Sigmoid colon (tissue), 7 donors: ENCODE results near the gene PPFIBP1. TPM values are rescaled to one million over a fixed set of nuclear protein-coding genes. Genes with fewer than 3 reads are reported as not detected.
"Not testable (repeated sequence)": the region's sequence is repeated elsewhere in the genome, so short reads cannot be mapped to it uniquely, and the experiment has no call there.

Experiments
- DNase-seq: peaks from one replicate; pipeline ENCODE4 v3.0.0-alpha.2; 2019
- H3K27ac ChIP-seq, 4 donors: fragments of 200-600 bp; sonication (generic); one replicate each; pipeline ENCODE4 v1.5.1; 2016 to 2019; ENCODE audit warnings: mild to moderate bottlenecking in 1 of 4
- H3K27me3 ChIP-seq, 3 donors: fragments of 200-600 bp; sonication (generic); one replicate each; pipeline ENCODE4 v1.5.1; 2019; ENCODE audit warnings: mild to moderate bottlenecking in 1 of 3
- H3K36me3 ChIP-seq, 4 donors: fragments of 200-600 bp; sonication (generic); one replicate each; pipeline ENCODE4 v1.5.1; 2016 to 2019
- H3K4me1 ChIP-seq, 4 donors: fragments of 200-600 bp; sonication (generic); one replicate each; pipeline ENCODE4 v1.5.1; 2017 to 2019
- H3K4me3 ChIP-seq, 4 donors: fragments of 200-600 bp; sonication (generic); one replicate each; pipeline ENCODE4 v1.5.1; 2017 to 2019; ENCODE audit warnings: mild to moderate bottlenecking in 2 of 4, moderate library complexity in 1 of 4
- H3K9me3 ChIP-seq, 4 donors: fragments of 200-600 bp in 3 of 4; sonication (generic) in 3 of 4; one replicate each; pipeline versions ENCODE4 v1.5.1 to v1.6.1; 2013 to 2019
- EP300 ChIP-seq, 4 donors: sonication (generic); formaldehyde crosslinking; IDR thresholded peaks; one replicate each; pipeline ENCODE4 v1.6.1; 2017; ENCODE audit warnings: antibody characterized with exemption in 4 of 4
- POLR2A ChIP-seq, 2 donors: fragments of 450-650 bp; IDR thresholded peaks; one replicate each; pipeline ENCODE4 v1.6.1; 2016; ENCODE audit warnings: antibody characterized with exemption in 2 of 2, mild to moderate bottlenecking in 2 of 2, moderate library complexity in 2 of 2
- POLR2AphosphoS5 ChIP-seq, 4 donors: sonication (generic); formaldehyde crosslinking; IDR thresholded peaks; one replicate each; pipeline ENCODE4 v1.6.1; 2017; ENCODE audit warnings: antibody characterized with exemption in 4 of 4
- WGBS, 2 donors: extraction: QIAGEN DNeasy Blood & Tissue Kit; methylation state at CpG; one replicate each; pipeline ENCODE4 v1.1.7; 2013; 5-methylcytosine and 5-hydroxymethylcytosine counted together
- intact Hi-C: fragments of 100-400 bp; cut with DNase I; formaldehyde crosslinking; loops from one replicate; pipeline ENCODE4 v1.15.1; 2023
- polyA plus RNA-seq, 3 donors: library from polyadenylated mRNA; stranded (reverse); fragments of 200-250 nt; gene quantifications; one replicate each; pipeline ENCODE4 v1.2.3, GENCODE V29; 2013
- total RNA-seq, 4 donors: library from RNA; depleted of rRNA; stranded (reverse); fragments of >200 nt; gene quantifications; one replicate each; pipeline ENCODE4 v1.1.0, GENCODE V29; 2016
- TF ChIP-seq, protein P1 (sequence below), 4 experiments: fragments of 450-650 bp in 3 of 4; fragments of 200-600 bp in 1 of 4; IDR thresholded peaks; one replicate each; pipeline ENCODE4 v1.5.1; 2016 to 2019; ENCODE audit warnings: antibody characterized with exemption in 4 of 4, mild to moderate bottlenecking in 3 of 4, moderate library complexity in 2 of 4
- donor health status: healthy with polysubstance abuse.
- donor health status: Bipolar disorder and iron deficiency.
- donor health status: healthy.

Gene PPFIBP1
- total and polyA plus RNA-seq, 7 donors: 5.5 to 101 (median 65.3) TPM

DNA sequence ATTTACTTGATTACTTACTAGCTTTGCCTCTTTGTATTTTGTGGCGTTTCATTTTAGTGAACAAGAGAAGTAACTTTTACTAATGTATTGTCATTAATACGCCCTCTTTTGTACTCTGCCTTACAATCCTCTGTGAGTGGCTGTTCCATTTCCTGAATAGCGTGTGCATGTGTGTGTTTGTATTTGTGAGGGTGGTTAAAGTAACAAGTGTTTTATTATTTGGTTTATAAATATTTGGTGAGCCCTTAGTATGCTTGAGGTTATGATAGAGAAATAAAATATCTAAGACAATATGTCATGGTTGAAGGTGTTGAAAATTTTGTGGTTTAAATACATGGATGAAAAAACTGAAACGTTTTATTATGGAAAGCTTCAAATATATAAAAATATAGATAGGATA is 100.6 kb downstream of the PPFIBP1 start:
- Histone ChIP-seq H3K4me3 (no peak overlapping the region), H3K27ac (no peak overlapping the region), H3K4me1 (peaks cover 0 to 27% (median 8%) of the 10 kb centered on the region in 4 donors), H3K9me3 (no peaks in the 10 kb centered on the region), H3K36me3 (no peaks in the 10 kb centered on the region), H3K27me3 (no peaks in the 10 kb centered on the region)
- TF ChIP-seq POLR2A (IDR thresholded peaks at IDR 0.05): no peak
- no peak for TF ChIP-seq EP300 (IDR thresholded peaks at IDR 0.05)
- no peak for TF ChIP-seq POLR2AphosphoS5 (IDR thresholded peaks at IDR 0.05)
- TF ChIP-seq, protein P1, sequence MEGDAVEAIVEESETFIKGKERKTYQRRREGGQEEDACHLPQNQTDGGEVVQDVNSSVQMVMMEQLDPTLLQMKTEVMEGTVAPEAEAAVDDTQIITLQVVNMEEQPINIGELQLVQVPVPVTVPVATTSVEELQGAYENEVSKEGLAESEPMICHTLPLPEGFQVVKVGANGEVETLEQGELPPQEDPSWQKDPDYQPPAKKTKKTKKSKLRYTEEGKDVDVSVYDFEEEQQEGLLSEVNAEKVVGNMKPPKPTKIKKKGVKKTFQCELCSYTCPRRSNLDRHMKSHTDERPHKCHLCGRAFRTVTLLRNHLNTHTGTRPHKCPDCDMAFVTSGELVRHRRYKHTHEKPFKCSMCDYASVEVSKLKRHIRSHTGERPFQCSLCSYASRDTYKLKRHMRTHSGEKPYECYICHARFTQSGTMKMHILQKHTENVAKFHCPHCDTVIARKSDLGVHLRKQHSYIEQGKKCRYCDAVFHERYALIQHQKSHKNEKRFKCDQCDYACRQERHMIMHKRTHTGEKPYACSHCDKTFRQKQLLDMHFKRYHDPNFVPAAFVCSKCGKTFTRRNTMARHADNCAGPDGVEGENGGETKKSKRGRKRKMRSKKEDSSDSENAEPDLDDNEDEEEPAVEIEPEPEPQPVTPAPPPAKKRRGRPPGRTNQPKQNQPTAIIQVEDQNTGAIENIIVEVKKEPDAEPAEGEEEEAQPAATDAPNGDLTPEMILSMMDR (IDR thresholded peaks at IDR 0.05): no peak
- intact Hi-C loops: no loop called here
- no peak for DNase-seq
- WGBS, 2 donors: 70 to 80% methylated on average over 4 of the region's 4 CpGs

DNA sequence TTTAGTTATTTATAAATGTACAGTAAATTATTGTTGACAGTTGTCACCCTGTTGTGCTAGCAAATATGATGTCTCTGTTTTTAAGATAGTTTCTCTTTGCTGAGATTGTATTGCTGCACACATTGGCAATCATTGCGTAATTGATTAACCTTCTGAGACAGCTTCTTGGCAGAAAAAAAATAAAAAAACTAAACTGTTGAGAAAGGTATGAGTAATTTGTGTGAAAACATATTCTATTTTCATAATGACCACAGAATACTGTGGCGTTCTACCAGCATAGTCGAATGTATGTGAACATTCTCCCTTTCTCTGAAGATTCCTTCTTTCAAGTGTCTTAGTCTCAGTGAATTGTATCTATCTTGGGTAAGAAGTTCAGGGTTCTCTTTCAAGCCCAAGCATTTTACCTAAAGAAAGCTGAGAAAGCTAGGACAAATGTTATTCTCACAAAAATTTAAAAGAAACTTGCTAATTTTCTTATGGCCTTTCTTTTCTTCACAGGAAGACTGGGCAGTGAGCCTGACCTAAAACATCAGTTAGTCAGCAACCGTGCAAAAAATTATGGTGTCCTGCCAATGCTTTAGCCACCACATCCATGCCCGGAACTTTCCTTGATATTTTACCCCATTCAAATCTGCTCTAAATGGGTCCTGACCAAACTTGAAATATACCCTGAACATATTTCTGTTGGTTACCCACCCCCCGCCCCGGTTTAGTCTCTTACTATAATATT is 103.3 kb downstream of the PPFIBP1 start:
- Histone ChIP-seq H3K27ac (peak overlapping the region; percentile 30 to 53 (median 45)), H3K9me3 (no peaks in the 10 kb centered on the region), H3K4me3 (no peak overlapping the region), H3K27me3 (no peaks in the 10 kb centered on the region), H3K4me1 (peaks cover 0 to 24% (median 12%) of the 10 kb centered on the region in 4 donors), H3K36me3 (no peaks in the 10 kb centered on the region)
- no peak for TF ChIP-seq EP300 (IDR thresholded peaks at IDR 0.05)
- no peak for TF ChIP-seq POLR2A (IDR thresholded peaks at IDR 0.05)
- TF ChIP-seq, protein P1 (IDR thresholded peaks at IDR 0.05): no peak
- no peak for TF ChIP-seq POLR2AphosphoS5 (IDR thresholded peaks at IDR 0.05)
- WGBS, 2 donors: 75 to 87% methylated on average over 7 of the region's 7 CpGs
- intact Hi-C loops: no loop called here
- DNase-seq: peak; percentile 67

DNA sequence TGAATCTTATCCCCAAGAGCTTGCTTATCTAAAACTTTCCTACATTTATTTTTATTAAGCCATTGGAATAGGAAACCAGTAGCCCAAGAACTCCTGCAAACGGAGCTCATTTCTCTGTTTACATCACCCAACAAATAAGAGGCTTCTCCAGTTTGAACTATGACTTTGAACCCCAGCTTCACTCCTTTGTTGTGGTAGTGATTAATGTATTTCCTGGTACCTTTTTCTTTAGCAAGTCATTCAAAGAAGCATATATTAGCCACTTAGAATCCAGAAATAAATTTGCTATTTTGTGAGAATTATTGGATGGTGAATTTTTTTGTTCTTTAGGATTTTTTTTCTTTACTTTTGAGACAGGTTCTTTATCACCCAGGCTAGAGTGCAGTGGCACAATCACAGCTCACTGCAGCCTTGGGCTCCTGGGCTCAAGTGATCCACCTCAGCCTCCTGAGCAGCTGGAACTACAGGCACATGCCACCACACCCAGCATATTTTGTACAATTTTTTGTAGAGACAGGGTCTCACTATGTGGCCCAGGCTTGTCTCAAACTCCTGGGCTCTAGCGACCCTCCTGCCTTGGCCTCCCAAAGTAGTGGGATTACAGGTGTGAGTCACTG is 104.0 kb downstream of the PPFIBP1 start:
- H3K36me3 ChIP-seq, intact Hi-C loops, DNase-seq, H3K27me3 ChIP-seq, H3K4me3 ChIP-seq, H3K9me3 ChIP-seq: not testable (repeated sequence)
- H3K4me1 ChIP-seq: peaks cover 0 to 29% (median 13%) of the 10 kb centered on the region in 4 donors
- peak overlapping the region; percentile 30 to 53 (median 45) for H3K27ac ChIP-seq
- WGBS, 2 donors: 50 to 65% methylated on average over 2 of the region's 2 CpGs

- H3K9me3 ChIP-seq, H3K36me3 ChIP-seq, H3K27ac ChIP-seq, H3K4me3 ChIP-seq, DNase-seq, H3K27me3 ChIP-seq, intact Hi-C loops: not testable (repeated sequence)
- WGBS, 2 donors: 88 to 94% methylated on average over 2 of the region's 2 CpGs
- peaks cover 0 to 23% (median 14%) of the 10 kb centered on the region in 4 donors for H3K4me1 ChIP-seq
Measured at GRCh38 chr12:27630219-27630618, 106.2 kb downstream of the PPFIBP1 start.

DNA sequence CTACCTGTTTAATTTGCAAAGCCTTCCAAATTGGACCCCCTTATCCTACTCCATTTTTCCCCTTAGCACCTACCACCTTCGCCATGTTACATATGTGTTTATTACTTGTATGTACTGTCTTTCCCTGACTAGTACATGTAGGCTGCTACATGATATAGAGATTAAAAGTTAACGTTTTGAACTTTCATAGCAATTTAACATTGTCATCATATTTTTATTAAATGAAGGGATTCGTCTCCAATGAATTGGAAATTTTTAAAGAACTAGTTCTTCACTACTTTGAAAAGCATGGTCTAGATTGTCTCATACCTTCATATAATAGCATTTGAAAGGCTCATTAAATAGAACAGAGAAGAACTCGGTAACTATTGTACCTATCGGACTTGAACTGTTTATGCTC is 107.4 kb downstream of the PPFIBP1 start:
- Histone ChIP-seq H3K9me3 (no peaks in the 10 kb centered on the region), H3K4me3 (no peak overlapping the region), H3K27ac (no peak overlapping the region), H3K27me3 (no peaks in the 10 kb centered on the region), H3K4me1 (peaks cover 0 to 23% (median 13%) of the 10 kb centered on the region in 4 donors), H3K36me3 (peaks cover 0 to 8% (median 0%) of the 10 kb centered on the region in 4 donors)
- intact Hi-C loops: no loop called here
- 92% methylated on average over 5 of the region's 5 CpGs for WGBS, 2 donors
- DNase-seq: no peak
- TF ChIP-seq EP300 (IDR thresholded peaks at IDR 0.05): no peak
- TF ChIP-seq POLR2AphosphoS5 (IDR thresholded peaks at IDR 0.05): no peak
- TF ChIP-seq, protein P1 (IDR thresholded peaks at IDR 0.05): no peak
- no peak for TF ChIP-seq POLR2A (IDR thresholded peaks at IDR 0.05)
